GM12873 (cell line): ENCODE measurements around the gene LMTK2.

ENCODE experiments used
- TF ChIP-seq, protein P1 (sequence below): IDR thresholded peaks from 2 replicates; pipeline ENCODE4 v1.5.1; 2012; ENCODE audit warnings: low read depth, mild to moderate bottlenecking, moderate library complexity, low read length, control low read depth; ENCODE audit not compliant: insufficient read depth; ENCODE audit errors: missing control alignments

Gene LMTK2

DNA sequence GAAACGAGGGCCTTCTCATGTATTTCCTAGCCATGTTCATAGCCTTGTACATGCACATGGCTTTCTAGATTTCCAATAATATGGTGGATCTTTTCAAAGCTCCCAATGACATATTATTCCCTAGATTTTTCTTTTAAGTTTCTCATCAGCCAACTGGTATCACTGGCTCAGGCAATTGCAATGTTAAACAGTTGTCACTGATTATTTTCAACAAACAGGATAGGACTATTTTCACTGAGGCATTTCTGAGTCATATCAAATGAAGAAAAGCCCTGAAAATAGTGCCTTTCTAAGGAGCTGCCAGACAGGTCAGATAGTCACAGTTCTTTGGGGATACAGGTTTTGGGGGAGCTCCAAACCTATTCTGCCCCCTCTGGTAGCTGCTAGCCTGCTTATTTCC, 4.5 kb upstream of the LMTK2 start:
- TF ChIP-seq, protein P1, sequence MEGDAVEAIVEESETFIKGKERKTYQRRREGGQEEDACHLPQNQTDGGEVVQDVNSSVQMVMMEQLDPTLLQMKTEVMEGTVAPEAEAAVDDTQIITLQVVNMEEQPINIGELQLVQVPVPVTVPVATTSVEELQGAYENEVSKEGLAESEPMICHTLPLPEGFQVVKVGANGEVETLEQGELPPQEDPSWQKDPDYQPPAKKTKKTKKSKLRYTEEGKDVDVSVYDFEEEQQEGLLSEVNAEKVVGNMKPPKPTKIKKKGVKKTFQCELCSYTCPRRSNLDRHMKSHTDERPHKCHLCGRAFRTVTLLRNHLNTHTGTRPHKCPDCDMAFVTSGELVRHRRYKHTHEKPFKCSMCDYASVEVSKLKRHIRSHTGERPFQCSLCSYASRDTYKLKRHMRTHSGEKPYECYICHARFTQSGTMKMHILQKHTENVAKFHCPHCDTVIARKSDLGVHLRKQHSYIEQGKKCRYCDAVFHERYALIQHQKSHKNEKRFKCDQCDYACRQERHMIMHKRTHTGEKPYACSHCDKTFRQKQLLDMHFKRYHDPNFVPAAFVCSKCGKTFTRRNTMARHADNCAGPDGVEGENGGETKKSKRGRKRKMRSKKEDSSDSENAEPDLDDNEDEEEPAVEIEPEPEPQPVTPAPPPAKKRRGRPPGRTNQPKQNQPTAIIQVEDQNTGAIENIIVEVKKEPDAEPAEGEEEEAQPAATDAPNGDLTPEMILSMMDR, result no peak

DNA sequence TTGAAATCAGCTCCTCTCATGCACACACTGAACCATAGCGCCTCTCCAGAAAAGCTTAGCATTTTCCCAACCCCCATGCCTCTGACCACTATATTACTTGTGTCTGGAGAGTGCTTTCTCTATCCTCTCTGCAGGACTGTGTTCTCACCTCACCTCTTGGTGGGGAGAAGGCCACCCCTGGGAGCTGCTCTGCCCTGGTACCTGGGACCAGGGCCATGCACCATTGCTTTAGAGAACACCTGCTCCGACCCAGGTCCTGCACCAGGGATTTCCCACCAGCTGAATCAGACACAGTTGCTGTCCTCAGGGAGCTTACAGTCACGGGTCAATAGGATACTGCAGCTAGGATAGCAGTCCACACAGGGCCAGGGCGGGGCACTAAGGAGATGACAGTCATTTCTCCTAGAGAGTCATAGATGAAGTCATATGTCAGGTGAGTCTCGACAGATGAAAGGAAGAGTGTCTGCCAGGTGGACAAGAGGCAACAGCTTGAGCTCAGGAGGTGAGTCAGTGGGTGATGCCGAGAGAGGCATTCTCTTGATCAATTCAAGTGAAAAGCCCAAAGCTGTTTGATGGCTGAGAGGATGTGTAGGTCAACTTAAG, 619 bp upstream of the LMTK2 start:
- TF ChIP-seq, protein P1, result no peak

DNA sequence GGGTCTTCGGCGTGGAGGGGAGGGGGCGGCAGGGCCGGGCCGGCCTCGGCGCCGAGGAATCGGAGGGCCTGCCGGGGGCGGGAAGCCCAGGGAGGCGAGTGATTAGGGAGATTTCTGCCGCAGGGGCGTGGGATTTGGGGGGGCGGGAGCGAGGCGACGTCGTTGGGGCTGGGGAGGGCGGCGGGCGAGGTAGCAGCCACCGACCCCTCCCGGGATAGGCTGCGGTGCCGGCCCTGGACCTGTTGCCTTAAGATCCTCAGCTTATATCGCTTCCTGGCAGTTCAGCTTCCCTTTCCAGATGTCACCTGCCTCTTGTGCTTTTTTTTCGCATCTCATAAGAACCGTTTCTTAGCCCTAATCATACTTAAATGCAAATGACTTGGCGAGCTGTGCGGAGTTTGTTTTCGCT, 655 bp downstream of the LMTK2 start:
- TF ChIP-seq, protein P1, result no peak

DNA sequence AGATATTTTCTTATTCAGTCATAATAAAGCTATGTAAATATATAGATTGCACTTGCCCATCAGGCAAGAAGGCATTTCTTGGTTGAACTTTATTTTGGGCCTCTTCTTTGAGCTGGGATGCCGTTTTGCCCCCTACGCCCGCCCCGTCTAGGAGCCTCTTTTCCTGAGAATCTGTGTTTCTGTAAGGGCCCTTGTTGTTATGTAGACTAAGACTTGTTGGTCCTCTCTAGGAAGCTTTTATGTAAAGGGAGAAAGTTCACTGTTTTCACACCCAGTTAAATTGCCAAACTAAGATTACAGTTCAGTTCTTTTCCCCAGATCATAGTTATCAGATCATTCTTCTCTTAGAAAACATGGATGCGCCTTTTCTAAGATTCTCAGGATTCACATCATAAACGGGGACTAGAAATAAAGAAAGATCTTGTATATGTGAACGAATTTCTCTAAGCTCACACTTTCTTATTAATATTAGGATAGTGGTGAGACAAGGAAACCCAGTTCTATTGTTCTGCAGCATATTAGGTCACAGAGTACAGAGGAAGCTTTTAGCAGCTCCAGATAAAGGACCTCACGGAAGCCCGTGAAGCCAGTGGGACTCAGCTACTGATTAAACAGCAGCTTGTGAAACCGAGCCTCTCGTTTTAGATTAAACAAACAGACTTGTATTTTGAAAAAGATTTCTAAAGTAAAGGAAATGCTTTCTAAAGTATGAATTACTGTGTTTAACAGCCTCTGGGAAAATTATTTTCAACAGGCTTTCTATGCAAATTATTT, 3.8 kb downstream of the LMTK2 start:
- TF ChIP-seq, protein P1, result no peak

DNA sequence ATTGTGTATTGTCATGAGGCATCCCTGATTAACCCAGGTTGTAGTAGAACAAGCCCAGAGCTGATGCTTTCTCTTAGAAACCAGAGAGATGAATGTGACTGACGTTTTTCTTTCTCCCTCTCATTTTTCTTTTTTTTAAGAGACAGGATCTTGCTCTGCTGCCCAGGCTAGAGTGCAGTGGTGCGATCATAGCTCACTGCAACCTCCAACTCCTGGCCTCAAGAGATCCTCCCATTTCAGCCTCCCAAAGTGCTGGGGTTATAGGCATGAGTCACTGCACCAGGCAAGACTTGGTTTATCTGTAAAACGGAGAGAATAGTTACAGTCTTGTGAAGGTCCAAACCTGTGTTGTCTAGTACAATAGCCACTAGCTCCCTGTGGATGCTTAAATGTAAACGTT, 5.4 kb downstream of the LMTK2 start:
- TF ChIP-seq, protein P1, result no peak

DNA sequence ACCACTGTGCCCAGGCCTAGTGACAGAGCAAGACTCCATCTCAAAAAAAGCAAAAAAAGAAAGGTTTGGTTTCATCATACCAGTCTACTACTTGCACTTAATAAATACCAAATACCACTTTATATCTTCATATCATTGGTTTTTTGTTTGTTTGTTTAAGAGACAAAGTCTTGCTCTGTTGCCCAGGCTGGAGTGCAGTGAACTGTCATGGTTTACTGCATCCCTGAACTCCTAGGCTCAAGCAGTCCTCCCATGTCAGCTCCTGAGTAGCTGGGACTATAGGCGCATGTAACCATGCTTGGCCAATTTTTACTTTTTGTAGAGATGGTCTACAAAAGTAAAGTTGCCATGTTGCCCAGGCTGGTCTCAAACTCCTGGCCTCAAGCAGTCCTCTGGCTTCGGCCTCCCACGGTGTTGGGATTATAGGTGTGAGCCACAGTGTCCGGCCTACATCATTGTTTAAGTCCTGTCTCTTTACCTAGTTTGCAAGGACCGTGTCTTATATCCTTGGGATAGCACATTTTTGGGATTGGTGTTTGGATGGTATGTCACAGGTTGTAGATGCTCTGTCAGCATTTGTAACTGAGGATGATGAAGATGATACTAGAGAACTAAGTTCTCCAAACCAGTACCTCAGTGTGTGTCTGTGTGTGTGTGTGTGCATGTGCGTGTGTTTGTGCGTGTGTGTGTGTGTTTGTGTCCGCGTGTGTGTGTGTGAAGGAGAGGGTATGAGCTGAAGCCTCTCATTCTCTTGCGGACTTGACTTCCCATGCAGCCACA, 9.3 kb downstream of the LMTK2 start:
- TF ChIP-seq, protein P1, result no peak
